OCI-LY3 (cell line): Measurements from ENCODE around the gene THRB.

Experiments used
- H2AFZ ChIP-seq: fragments of 200-600, 300-600 bp; shearing (Covaris generic); 2 replicates; pipeline ENCODE4 v1.6.0; 2014; ENCODE audit warnings: antibody characterized with exemption, low read depth, low read length
- H3K27ac ChIP-seq: fragments of 200-600, 300-600 bp; sonication (generic); 2 replicates; pipeline ENCODE4 v1.5.1; 2014; ENCODE audit warnings: mild to moderate bottlenecking, low read length, moderate library complexity, mixed read lengths
- H3K27me3 ChIP-seq: fragments of 200-600, 300-600 bp; sonication (generic); 2 replicates; pipeline ENCODE4 v1.6.1; 2014; ENCODE audit warnings: low read depth, low read length, mixed read lengths
- H3K36me3 ChIP-seq: fragments of 200-600, 300-600 bp; sonication (generic); replicated peaks from 2 replicates; pipeline ENCODE3; 2014; ENCODE audit warnings: low read depth, low read length, mixed read lengths
- H3K4me1 ChIP-seq: fragments of 300-600, 200-600 bp; sonication (generic); 2 replicates; pipeline ENCODE4 v1.6.1; 2014; ENCODE audit warnings: low read length, mixed read lengths
- H3K4me2 ChIP-seq: fragments of 200-600, 300-600 bp; sonication (generic); 2 replicates; pipeline ENCODE4 v1.6.1; 2014; ENCODE audit warnings: low read length, mixed read lengths
- H3K4me3 ChIP-seq: fragments of 300-600, 200-600 bp; sonication (generic); 2 replicates; pipeline ENCODE4 v1.5.1; 2014; ENCODE audit warnings: antibody characterized with exemption, mild to moderate bottlenecking, low read length, moderate library complexity
- H3K79me2 ChIP-seq: fragments of 300-600, 200-600 bp; shearing (Covaris generic); 2 replicates; pipeline ENCODE4 v1.6.1; 2014; ENCODE audit warnings: mild to moderate bottlenecking, low read length, mixed read lengths
- H3K9ac ChIP-seq: fragments of 300-600, 200-600 bp; shearing (Covaris generic); 2 replicates; pipeline ENCODE4 v1.6.0; 2014; ENCODE audit warnings: mild to moderate bottlenecking, low read length, moderate library complexity
- H3K9me3 ChIP-seq: fragments of 200-600, 300-600 bp; shearing (Covaris generic); 2 replicates; pipeline ENCODE4 v1.6.1; 2014; ENCODE audit warnings: low read length, mixed read lengths; ENCODE audit not compliant: insufficient read depth
- H4K20me1 ChIP-seq: fragments of 200-600, 300-600 bp; sonication (generic); 2 replicates; pipeline ENCODE4 v1.6.1; 2016; ENCODE audit warnings: low read length, mixed read lengths; ENCODE audit not compliant: insufficient read depth
- EZH2phosphoT487 ChIP-seq: fragments of 200-600 bp; shearing (Covaris generic); IDR thresholded peaks from 2 replicates; pipeline ENCODE4 v1.6.1; 2018; ENCODE audit warnings: antibody characterized with exemption, mixed run types, low read depth
- TF ChIP-seq, protein P1 (sequence below): fragments of 200-600, 300-600 bp; sonication (generic); IDR thresholded peaks from 2 replicates; pipeline ENCODE4 v1.5.1; 2014; ENCODE audit warnings: antibody characterized with exemption, low read length, low read depth

The THRB gene

DNA sequence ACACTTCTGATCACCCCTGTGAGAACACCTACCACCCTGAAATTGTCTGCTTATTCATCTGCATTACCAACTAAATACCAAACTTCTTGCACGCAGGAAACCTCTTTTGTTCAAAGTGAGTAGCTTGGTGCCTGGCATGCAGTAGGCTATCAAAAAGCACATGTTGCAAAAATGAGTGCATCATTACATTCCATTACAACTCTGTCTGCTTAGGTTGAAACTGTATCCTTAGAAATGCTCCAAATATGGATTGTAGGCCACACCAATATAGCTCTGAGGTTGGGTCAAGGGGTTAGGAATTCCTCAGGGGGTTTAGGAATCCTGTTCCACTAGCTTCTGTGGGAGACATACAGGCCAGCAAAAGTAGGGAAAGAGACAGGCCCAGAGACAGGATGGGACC, 107.2 kb downstream of the THRB start:
- H3K4me1 ChIP-seq: no peaks in the 10 kb centered on the region
- H3K36me3 ChIP-seq: no peaks in the 10 kb centered on the region
- H3K9me3 ChIP-seq: no peaks in the 10 kb centered on the region
- H3K27ac ChIP-seq: no peak overlapping the region
- TF ChIP-seq EZH2phosphoT487: no peak
- TF ChIP-seq, protein P1, sequence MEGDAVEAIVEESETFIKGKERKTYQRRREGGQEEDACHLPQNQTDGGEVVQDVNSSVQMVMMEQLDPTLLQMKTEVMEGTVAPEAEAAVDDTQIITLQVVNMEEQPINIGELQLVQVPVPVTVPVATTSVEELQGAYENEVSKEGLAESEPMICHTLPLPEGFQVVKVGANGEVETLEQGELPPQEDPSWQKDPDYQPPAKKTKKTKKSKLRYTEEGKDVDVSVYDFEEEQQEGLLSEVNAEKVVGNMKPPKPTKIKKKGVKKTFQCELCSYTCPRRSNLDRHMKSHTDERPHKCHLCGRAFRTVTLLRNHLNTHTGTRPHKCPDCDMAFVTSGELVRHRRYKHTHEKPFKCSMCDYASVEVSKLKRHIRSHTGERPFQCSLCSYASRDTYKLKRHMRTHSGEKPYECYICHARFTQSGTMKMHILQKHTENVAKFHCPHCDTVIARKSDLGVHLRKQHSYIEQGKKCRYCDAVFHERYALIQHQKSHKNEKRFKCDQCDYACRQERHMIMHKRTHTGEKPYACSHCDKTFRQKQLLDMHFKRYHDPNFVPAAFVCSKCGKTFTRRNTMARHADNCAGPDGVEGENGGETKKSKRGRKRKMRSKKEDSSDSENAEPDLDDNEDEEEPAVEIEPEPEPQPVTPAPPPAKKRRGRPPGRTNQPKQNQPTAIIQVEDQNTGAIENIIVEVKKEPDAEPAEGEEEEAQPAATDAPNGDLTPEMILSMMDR: no peak
- no peak overlapping the region for H2AFZ ChIP-seq
- no peak overlapping the region for H3K4me3 ChIP-seq
- no peaks in the 10 kb centered on the region for H3K27me3 ChIP-seq
- no peaks in the 10 kb centered on the region for H4K20me1 ChIP-seq
- no peak overlapping the region for H3K9ac ChIP-seq
- no peaks in the 10 kb centered on the region for H3K79me2 ChIP-seq
- H3K4me2 ChIP-seq: no peak overlapping the region

DNA sequence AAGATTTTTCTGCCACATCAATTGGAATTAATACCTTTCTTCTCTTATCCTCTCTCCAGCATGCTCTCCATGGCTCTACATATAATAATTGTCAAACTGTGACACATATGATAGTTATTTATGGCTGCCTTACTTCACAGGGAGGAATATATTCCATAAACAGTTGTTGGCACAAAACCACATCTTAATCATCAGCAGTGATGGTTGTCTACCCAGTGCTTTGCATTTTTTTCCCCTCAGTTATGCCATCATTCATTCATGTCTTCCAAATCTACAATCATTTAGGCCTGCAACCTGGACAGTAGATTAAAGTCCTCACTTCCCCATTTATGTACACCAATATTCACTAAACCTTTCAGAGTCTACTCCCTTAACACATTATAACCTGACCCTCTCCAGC, 107.7 kb downstream of the THRB start:
- Histone ChIP-seq H3K79me2 (no peaks in the 10 kb centered on the region), H3K4me1 (no peaks in the 10 kb centered on the region), H4K20me1 (no peaks in the 10 kb centered on the region), H3K4me3 (no peak overlapping the region), H3K36me3 (no peaks in the 10 kb centered on the region), H2AFZ (no peak overlapping the region), H3K9ac (no peak overlapping the region), H3K27me3 (no peaks in the 10 kb centered on the region), H3K27ac (no peak overlapping the region), H3K9me3 (no peaks in the 10 kb centered on the region), H3K4me2 (no peak overlapping the region)
- TF ChIP-seq EZH2phosphoT487: no peak
- TF ChIP-seq, protein P1: no peak

DNA sequence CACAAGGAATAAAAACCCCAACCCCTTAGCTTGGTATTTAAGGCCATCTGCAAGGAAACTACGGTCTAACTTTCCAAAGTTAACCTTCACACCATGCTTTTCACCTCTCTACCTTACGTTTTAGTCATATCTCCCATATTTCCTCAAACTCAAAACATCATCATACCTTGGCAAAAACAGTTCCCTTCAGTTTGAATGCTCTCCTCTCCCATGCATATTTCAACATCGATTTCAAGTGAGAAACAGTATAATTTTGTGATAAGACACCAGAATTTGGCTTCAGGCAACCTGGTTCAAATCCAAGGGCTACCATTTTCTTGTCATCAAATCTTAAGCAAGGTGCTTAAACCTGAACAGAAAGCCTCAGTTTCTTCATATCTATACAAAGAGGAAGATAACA, 108.2 kb downstream of the THRB start:
- Histone ChIP-seq H3K9me3 (no peaks in the 10 kb centered on the region), H2AFZ (no peak overlapping the region), H3K79me2 (no peaks in the 10 kb centered on the region), H3K27ac (no peak overlapping the region), H3K36me3 (no peaks in the 10 kb centered on the region), H3K4me2 (no peak overlapping the region), H3K9ac (no peak overlapping the region), H3K27me3 (no peaks in the 10 kb centered on the region), H3K4me3 (no peak overlapping the region), H4K20me1 (no peaks in the 10 kb centered on the region), H3K4me1 (no peaks in the 10 kb centered on the region)
- TF ChIP-seq EZH2phosphoT487: no peak
- TF ChIP-seq, protein P1: no peak

DNA sequence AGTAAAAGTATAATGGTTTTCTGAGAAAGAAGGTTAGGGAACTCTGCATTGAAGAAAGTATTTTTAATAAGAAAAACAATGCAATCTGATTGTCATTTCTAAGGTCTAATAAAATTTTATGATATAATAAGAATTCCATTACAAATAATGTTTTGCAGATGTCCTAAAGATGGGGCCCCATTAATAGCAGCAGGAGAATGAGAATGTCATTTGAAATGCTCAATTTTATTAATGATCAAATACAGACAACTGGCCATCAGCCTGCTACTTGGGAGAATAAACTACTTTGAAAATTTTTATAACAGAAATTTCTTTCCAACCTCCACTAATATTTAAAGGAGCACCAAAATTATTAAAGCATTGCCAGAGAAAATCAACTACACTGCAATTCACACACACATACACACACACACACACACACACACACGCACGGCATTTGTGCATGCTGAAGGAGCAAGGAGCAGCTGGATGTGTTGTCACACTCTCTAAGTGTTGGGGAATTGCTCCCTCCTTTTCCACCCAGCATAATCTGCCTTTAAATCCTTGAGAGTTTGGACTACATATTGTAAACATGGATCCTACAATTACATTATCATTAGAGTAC, 109.5 kb downstream of the THRB start:
- Histone ChIP-seq H3K27ac (no peak overlapping the region), H3K4me2 (no peak overlapping the region), H3K9ac (no peak overlapping the region), H3K36me3 (no peaks in the 10 kb centered on the region), H3K27me3 (no peaks in the 10 kb centered on the region), H3K4me1 (no peaks in the 10 kb centered on the region), H3K79me2 (no peaks in the 10 kb centered on the region), H4K20me1 (no peaks in the 10 kb centered on the region), H2AFZ (no peak overlapping the region), H3K4me3 (no peak overlapping the region), H3K9me3 (no peaks in the 10 kb centered on the region)
- TF ChIP-seq, protein P1: no peak
